Endothelial cell of umbilical vein (primary cell): ENCODE data around the gene METTL8. TPM values are rescaled to one million over a fixed set of nuclear protein-coding genes. Genes with fewer than 3 reads are reported as not detected.
A peak's percentile ranks its signal among the peaks of the same experiment; 100 is the strongest.

Source experiments
- BruUV-seq: library from RNA; stranded (reverse); fragments of 400-500 nt; replicated peaks from 2 replicates; lab custom pipeline; 2021; lab: Mats Ljungman, UMichigan
- CTCF ChIA-PET: fragments of 300-600, 350-600 bp; sonication (Branson Sonifier 250); formaldehyde crosslinking; loops from one replicate; lab custom pipeline; 2021; ENCODE audit warnings: antibody characterized with exemption, inconsistent platforms; lab: Charles Lee
- POLR2A ChIA-PET: fragments of 300-600, 350-600 bp; sonication (Branson Sonifier 250); formaldehyde crosslinking; loops from one replicate; lab custom pipeline; 2021; ENCODE audit warnings: antibody characterized with exemption, inconsistent platforms; lab: Charles Lee
- DNase-seq: peaks from one replicate; pipeline ENCODE4 v3.0.0-alpha.2; 2011; ENCODE audit warnings: low read depth, low spot score
- FAIRE-seq: peaks from 2 replicates; lab custom pipeline; 2011; peaks lifted over from hg19 to GRCh38; lab: Jason Lieb, UNC
- H2AFZ ChIP-seq: 2 replicates; pipeline ENCODE4 v1.6.0; 2012; ENCODE audit warnings: low read depth, low read length, control low read depth, inconsistent platforms
- H3K27ac ChIP-seq: 2 replicates; pipeline ENCODE4 v1.5.1; 2011; ENCODE audit warnings: low read depth, mild to moderate bottlenecking, control low read depth, low read length, moderate library complexity; ENCODE audit not compliant: insufficient read depth
- H3K27me3 ChIP-seq, 2 experiments: 2 replicates each; pipeline versions ENCODE4 v1.6.0 to v1.6.1; 2011; ENCODE audit warnings: low read length in 2 of 2, mixed read lengths in 1 of 2; ENCODE audit not compliant: control insufficient read depth in 2 of 2, insufficient read depth in 2 of 2
- H3K36me3 ChIP-seq, 2 experiments: 2 replicates in 1 of 2; 3 replicates in 1 of 2; pipeline ENCODE4 v1.5.1; 2011; ENCODE audit warnings: low read length in 2 of 2, mild to moderate bottlenecking in 1 of 2, moderate library complexity in 1 of 2; ENCODE audit not compliant: control insufficient read depth in 2 of 2, insufficient read depth in 2 of 2; ENCODE audit errors: extremely low read depth in 1 of 2
- H3K4me1 ChIP-seq: 3 replicates; pipeline ENCODE4 v1.5.1; 2011; ENCODE audit warnings: mild to moderate bottlenecking, low read length; ENCODE audit not compliant: control insufficient read depth, insufficient read depth; ENCODE audit errors: extremely low read depth
- H3K4me2 ChIP-seq: 2 replicates; pipeline ENCODE4 v1.6.1; 2011; ENCODE audit warnings: low read length, control low read depth, mixed read lengths; ENCODE audit not compliant: insufficient read depth
- H3K4me3 ChIP-seq, 3 experiments: fragments of 200-600 bp in 1 of 3; sonication (generic), shearing (Covaris generic) in 1 of 3; replicated peaks in 1 of 3; 2 replicates each; pipeline ENCODE4 v1.5.1; 2011 to 2016; ENCODE audit warnings: control low read depth in 3 of 3, low read length in 3 of 3, mild to moderate bottlenecking in 2 of 3, inconsistent platforms in 1 of 3, low read depth in 1 of 3, moderate library complexity in 1 of 3; ENCODE audit not compliant: insufficient read depth in 1 of 3
- H3K79me2 ChIP-seq: 2 replicates; pipeline ENCODE4 v1.6.0; 2012; ENCODE audit warnings: low read length, inconsistent platforms; ENCODE audit not compliant: control insufficient read depth, insufficient read depth
- H3K9ac ChIP-seq: replicated peaks from 2 replicates; pipeline ENCODE3; 2011; ENCODE audit warnings: low read length, control low read depth; ENCODE audit not compliant: insufficient read depth; ENCODE audit errors: extremely low read depth
- H3K9me1 ChIP-seq: replicated peaks from 3 replicates; pipeline ENCODE4 v1.6.0; 2011; ENCODE audit warnings: mild to moderate bottlenecking, low read length; ENCODE audit not compliant: control insufficient read depth, insufficient read depth; ENCODE audit errors: extremely low read depth
- H3K9me3 ChIP-seq: replicated peaks from 2 replicates; pipeline ENCODE4 v1.5.1; 2012; ENCODE audit warnings: low read length, inconsistent platforms; ENCODE audit not compliant: control insufficient read depth, insufficient read depth
- H4K20me1 ChIP-seq: replicated peaks from 2 replicates; pipeline ENCODE3; 2011; ENCODE audit warnings: mild to moderate bottlenecking, low read length; ENCODE audit not compliant: control insufficient read depth, insufficient read depth; ENCODE audit errors: extremely low read depth
- CTCF ChIP-seq, 2 donors: IDR thresholded peaks; 1 replicate in 1 of 2; 2 replicates in 1 of 2; pipeline ENCODE4 v1.5.1; 2011; ENCODE audit warnings: low read length in 2 of 2, mild to moderate bottlenecking in 2 of 2, moderate library complexity in 2 of 2, control low read depth in 1 of 2, inconsistent platforms in 1 of 2, low read depth in 1 of 2; ENCODE audit not compliant: insufficient read depth in 1 of 2; ENCODE audit errors: extremely low read depth in 1 of 2
- EZH2 ChIP-seq: IDR thresholded peaks from 2 replicates; pipeline ENCODE4 v1.6.1; 2012; ENCODE audit warnings: borderline replicate concordance, low read depth, mild to moderate bottlenecking, moderate library complexity, low read length, inconsistent platforms; ENCODE audit not compliant: severe bottlenecking
- FOS ChIP-seq: IDR thresholded peaks from 2 replicates; pipeline ENCODE4 v1.6.1; 2011; ENCODE audit warnings: mild to moderate bottlenecking, low read length, moderate library complexity, borderline replicate concordance; ENCODE audit not compliant: insufficient read depth
- GATA2 ChIP-seq: IDR thresholded peaks from 2 replicates; pipeline ENCODE4 v1.7.0; 2011; ENCODE audit warnings: low read depth, mild to moderate bottlenecking, moderate library complexity, mixed read lengths, low read length; ENCODE audit not compliant: insufficient read length, insufficient read depth
- JUN ChIP-seq: IDR thresholded peaks from 2 replicates; pipeline ENCODE4 v1.6.1; 2011; ENCODE audit warnings: borderline replicate concordance, low read depth; ENCODE audit not compliant: insufficient read length, insufficient read depth
- MAX ChIP-seq: IDR thresholded peaks from 2 replicates; pipeline ENCODE4 v1.6.1; 2011; ENCODE audit not compliant: insufficient read depth, insufficient read length
- MYC ChIP-seq: IDR thresholded peaks from one replicate; pipeline ENCODE4 v1.6.1; 2011; ENCODE audit warnings: mild to moderate bottlenecking, low read depth, low read length
- POLR2A ChIP-seq: IDR thresholded peaks from 2 replicates; pipeline ENCODE4 v1.6.1; 2012; ENCODE audit warnings: low read depth, mild to moderate bottlenecking, control low read depth, low read length
- POLR2AphosphoS5 ChIP-seq: IDR thresholded peaks from 2 replicates; pipeline ENCODE4 v1.6.1; 2012; ENCODE audit warnings: low read depth, mild to moderate bottlenecking, control low read depth, low read length, moderate library complexity; ENCODE audit not compliant: insufficient read depth
- dilution Hi-C: fragments of 300-500 bp; cut with MboI; formaldehyde crosslinking; loops from one replicate; pipeline ENCODE4 v1.15.0; 2019; ENCODE audit warnings: low sequenced_read_pairs; ENCODE audit not compliant: extremely low pct_ligation_motif_present
- intact Hi-C: fragments of 100-400 bp; cut with micrococcal nuclease; formaldehyde crosslinking; loops from one replicate; pipeline ENCODE4 v1.10.0; 2022
- polyA plus RNA-seq, 4 experiments: library from polyadenylated mRNA; depleted of rRNA in 3 of 4; stranded (reverse) in 3 of 4; unstranded in 1 of 4; fragments of >200 nt; gene quantifications; 2 replicates each; pipeline versions ENCODE4 v1.2.1 to v1.2.3, GENCODE V29; 2011 to 2012; ENCODE audit warnings: missing spikeins in 1 of 4
- total RNA-seq: library from RNA; stranded (reverse); gene quantifications from 2 replicates; pipeline ENCODE4 v1.2.3, GENCODE V29; 2021

The METTL8 gene
- total and polyA plus RNA-seq, 2 donors (not counting 3 experiments of a cell fraction or from before 2014, with no cell fraction given): 7.0 to 20.2 TPM

GRCh38 chr2:171271971-171272436 lies 161.8 kb downstream of the METTL8 start:
- H3K4me2 ChIP-seq: no peak overlapping the region
- H3K9me3 ChIP-seq: no peaks in the 10 kb centered on the region
- ChIA-PET POLR2A (no interaction called here), CTCF (no interaction called here)
- H3K4me3 ChIP-seq: no peak overlapping the region
- dilution Hi-C loops: no loop called here
- no TSS peak for BruUV-seq
- DNase-seq: peak; percentile 77
- H3K9me1 ChIP-seq: no peaks in the 10 kb centered on the region
- peaks cover 7% of the 10 kb centered on the region for H3K4me1 ChIP-seq
- TF ChIP-seq FOS (peak; percentile 82), JUN (peak; percentile 42), CTCF (IDR thresholded peaks at IDR 0.05; ENCODE audit: extremely low read depth in 1 of 2, insufficient read depth in 1 of 2, low read depth in 1 of 2, low read length in 2 of 2) (no peak), MAX (no peak), EZH2 (no peak), POLR2AphosphoS5 (no peak), MYC (no peak), GATA2 (no peak), POLR2A (no peak)
- peaks cover 0 to 3% of the 10 kb centered on the region in 2 experiments for H3K27me3 ChIP-seq
- no peak overlapping the region for H3K9ac ChIP-seq
- H3K27ac ChIP-seq: no peak overlapping the region
- H4K20me1 ChIP-seq: no peaks in the 10 kb centered on the region
- H3K36me3 ChIP-seq: no peaks in the 10 kb centered on the region
- H2AFZ ChIP-seq: no peak overlapping the region
- peak; percentile 96 for FAIRE-seq
- H3K79me2 ChIP-seq: no peaks in the 10 kb centered on the region
- intact Hi-C loops: no loop called here
